GM15510 (cell line): ENCODE measurements around the gene FBXO27.

Source experiments
- POLR2A ChIP-seq: IDR thresholded peaks from 3 replicates; pipeline ENCODE4 v1.6.1; 2011; ENCODE audit warnings: borderline replicate concordance; ENCODE audit not compliant: insufficient read length; ENCODE audit errors: extremely low read depth

FBXO27 gene

GRCh38 chr19:39007096-39007495 lies 25.3 kb downstream of the FBXO27 start:
- TF ChIP-seq POLR2A, result no peak

- TF ChIP-seq POLR2A, result no peak
Measured at GRCh38 chr19:39004403-39004802, 27.9 kb downstream of the FBXO27 start.

DNA sequence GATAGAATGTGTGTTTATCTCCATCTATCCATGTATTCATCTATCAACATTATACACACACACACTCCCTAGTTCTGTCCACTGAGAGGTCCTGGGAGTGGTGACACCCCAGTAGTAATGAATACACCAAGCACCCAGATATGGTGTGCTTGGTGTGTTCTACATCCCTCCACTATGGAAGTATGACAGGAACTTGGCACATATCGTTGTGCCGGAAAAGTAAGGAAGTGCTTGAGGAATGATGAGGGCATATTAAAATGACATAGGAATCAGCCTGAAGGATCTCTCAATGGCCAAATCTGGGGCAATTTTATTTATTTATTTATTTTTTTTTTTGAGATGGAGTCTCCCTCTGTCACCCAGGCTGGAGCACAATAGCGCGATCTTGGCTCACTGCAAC lies 28.6 kb downstream of the FBXO27 start:
- TF ChIP-seq POLR2A, result no peak

GRCh38 chr19:39003188-39003587 lies 29.2 kb downstream of the FBXO27 start:
- no peak for TF ChIP-seq POLR2A

- TF ChIP-seq POLR2A, result no peak
Measured at GRCh38 chr19:39001041-39001440, 31.3 kb downstream of the FBXO27 start.

GRCh38 chr19:38993271-38993670 lies 39.1 kb downstream of the FBXO27 start:
- TF ChIP-seq POLR2A, result no peak

GRCh38 chr19:38990949-38991697 lies 41.2 kb downstream of the FBXO27 start:
- TF ChIP-seq POLR2A, result no peak

DNA sequence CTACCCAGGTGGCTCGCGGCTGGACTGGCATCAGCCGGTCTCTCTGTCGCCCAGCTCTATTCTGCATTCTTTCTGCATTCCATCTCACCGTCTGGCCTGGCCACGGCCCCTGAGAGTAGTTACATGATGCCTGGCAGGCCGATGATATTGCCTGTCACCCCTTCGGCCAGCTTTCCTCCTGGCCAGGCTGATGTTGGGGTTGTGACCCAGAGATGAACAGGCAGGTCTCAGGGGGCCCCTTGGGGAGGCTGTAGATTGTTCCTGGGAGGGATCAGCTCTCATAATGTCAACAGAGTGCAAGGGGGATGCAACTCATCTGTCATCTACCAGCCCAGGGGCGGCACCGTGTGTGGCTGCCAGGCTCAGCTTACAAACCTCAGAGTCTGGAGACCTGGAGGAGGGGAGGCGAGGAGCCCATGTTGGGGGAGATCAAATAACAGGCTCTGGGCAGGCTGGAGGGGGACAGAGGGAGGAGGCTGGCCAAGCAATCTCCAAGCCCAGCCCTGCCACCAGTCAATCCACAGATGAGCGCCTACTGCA lies 43.2 kb downstream of the FBXO27 start:
- TF ChIP-seq POLR2A, result no peak

GRCh38 chr19:38985262-38985661 lies 47.1 kb downstream of the FBXO27 start:
- TF ChIP-seq POLR2A, result no peak

DNA sequence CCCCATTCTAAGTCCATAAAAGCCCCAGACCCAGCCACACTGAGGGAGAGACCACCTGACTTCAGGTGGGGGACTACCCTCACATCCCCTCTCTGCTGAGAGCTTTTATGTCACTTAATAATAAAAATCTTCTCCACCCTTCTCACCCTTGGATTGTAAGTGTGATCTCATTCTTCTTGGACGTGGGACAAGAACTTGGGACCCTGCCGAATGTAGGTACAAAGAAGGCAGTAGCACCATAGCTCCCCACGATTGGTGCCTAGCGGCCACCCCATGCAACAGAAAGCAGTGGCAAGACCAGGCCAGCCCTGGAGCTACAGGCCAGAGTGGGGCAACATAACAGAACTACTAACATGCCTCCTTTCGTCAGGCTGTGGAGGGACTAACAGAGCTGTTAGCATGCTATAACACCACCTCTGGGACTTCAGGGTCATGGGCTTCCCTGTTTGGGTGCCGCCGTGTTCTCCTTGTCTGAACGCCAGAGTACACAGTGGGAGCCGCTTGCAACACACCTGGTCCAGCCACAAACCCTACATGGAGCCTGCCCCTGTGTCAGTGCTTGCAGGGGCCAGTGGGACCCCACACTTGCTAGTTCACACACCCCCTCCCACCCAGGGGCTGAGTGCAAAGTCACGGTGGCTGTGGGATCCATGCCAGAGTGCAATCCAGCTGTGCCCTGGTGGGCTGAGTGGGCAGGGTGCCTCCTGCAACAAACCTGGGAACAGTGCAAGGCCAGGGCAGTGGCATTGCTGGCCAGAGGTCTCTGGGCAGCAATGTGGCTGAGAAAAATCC lies 51.6 kb downstream of the FBXO27 start:
- no peak for TF ChIP-seq POLR2A

- no peak for TF ChIP-seq POLR2A
Measured at GRCh38 chr19:38979812-38980211, 52.5 kb downstream of the FBXO27 start.

GRCh38 chr19:38978326-38978689 lies 54.0 kb downstream of the FBXO27 start:
- no peak for TF ChIP-seq POLR2A

- TF ChIP-seq POLR2A, result no peak
Measured at GRCh38 chr19:38977445-38978325, 54.7 kb downstream of the FBXO27 start.

DNA sequence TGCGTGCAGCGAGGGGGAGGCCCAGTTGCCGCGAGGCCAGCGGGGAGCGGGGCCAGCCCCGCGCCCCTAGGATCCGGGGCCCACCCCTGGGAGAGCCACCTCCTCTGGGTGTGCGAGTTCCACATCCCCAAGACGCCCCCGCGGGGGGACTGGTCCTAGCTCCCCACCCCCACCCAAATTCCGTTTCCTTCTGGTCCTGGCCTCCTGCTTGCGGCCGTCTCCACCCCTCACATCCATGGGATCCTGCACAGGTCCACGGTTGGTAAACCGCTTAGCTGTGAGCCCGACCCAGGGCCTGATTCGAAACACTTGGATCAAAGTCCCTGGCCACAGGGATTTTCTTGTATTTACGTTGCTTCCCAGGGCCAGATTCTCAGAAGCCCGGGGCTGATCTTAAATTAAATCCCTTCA lies 56.5 kb downstream of the FBXO27 start:
- TF ChIP-seq POLR2A, result no peak
